ENCODE measurements around the gene PUM2. TPM values are rescaled to one million over a fixed set of nuclear protein-coding genes. Genes with fewer than 3 reads are reported as not detected.

Gene PUM2
- total RNA-seq, 1 donor from 2014 or later, result 69.8 TPM

DNA sequence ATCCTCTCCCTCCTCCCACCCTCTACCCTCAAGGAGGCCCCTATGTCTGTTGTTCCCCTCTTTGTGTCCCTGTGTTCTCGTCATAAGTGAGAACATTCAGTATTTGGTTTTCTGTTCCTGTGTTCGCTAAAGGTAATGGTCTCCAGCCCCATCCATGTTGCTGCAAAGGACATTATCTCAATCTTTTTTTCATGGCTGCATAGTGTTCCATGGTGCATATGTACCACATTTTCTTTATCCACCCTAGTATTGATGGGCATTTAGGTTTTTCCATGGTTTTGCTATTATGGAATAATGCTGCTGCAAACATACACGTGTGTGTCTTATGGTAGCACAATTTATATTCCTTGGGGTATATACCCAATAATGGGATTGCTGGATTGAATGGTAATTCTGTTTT lies 33.0 kb downstream of the PUM2 start:
- Histone ChIP-seq H3K4me1 (peaks cover 38% of the 10 kb centered on the region), H3K27me3 (ENCODE audit: low read depth) (no peaks in the 10 kb centered on the region), H3K9me3 (replicated peaks) (no peaks in the 10 kb centered on the region), H3K4me3 (no peak overlapping the region), H3K27ac (replicated peaks) (no peak overlapping the region), H3K36me3 (peaks cover 61% of the 10 kb centered on the region)
- TF ChIP-seq CTCF (IDR thresholded peaks at IDR 0.05; ENCODE audit: borderline replicate concordance), result no peak
- no peak for DNase-seq
- intact Hi-C loops (cut with micrococcal nuclease), result no loop called here

- Histone ChIP-seq H3K9me3 (replicated peaks) (no peaks in the 10 kb centered on the region), H3K27me3 (ENCODE audit: low read depth) (no peaks in the 10 kb centered on the region), H3K4me1 (peaks cover 34% of the 10 kb centered on the region), H3K36me3 (peaks cover 57% of the 10 kb centered on the region), H3K27ac (replicated peaks) (no peak overlapping the region), H3K4me3 (no peak overlapping the region)
- TF ChIP-seq CTCF (IDR thresholded peaks at IDR 0.05; ENCODE audit: borderline replicate concordance), result no peak
- intact Hi-C loops (cut with micrococcal nuclease), result no loop called here
- no peak for DNase-seq
These were observed 33.4 kb downstream of the PUM2 start for GRCh38 chr2:20317197-20317596.

GRCh38 chr2:20314562-20315501 lies 35.8 kb downstream of the PUM2 start:
- no peaks in the 10 kb centered on the region for H3K9me3 ChIP-seq (replicated peaks)
- peaks cover 72% of the 10 kb centered on the region for H3K36me3 ChIP-seq
- no peaks in the 10 kb centered on the region for H3K27me3 ChIP-seq (ENCODE audit: low read depth)
- H3K4me3 ChIP-seq, result no peak overlapping the region
- DNase-seq, result no peak
- intact Hi-C loops (cut with micrococcal nuclease), result no loop called here
- H3K27ac ChIP-seq (replicated peaks), result no peak overlapping the region
- peaks cover 21% of the 10 kb centered on the region for H3K4me1 ChIP-seq
- TF ChIP-seq CTCF (IDR thresholded peaks at IDR 0.05; ENCODE audit: borderline replicate concordance), result no peak

- TF ChIP-seq CTCF (IDR thresholded peaks at IDR 0.05; ENCODE audit: borderline replicate concordance), result no peak
- intact Hi-C loops (cut with micrococcal nuclease), result no loop called here
- Histone ChIP-seq H3K4me3 (no peak overlapping the region), H3K27me3 (ENCODE audit: low read depth) (no peaks in the 10 kb centered on the region), H3K9me3 (replicated peaks) (no peaks in the 10 kb centered on the region), H3K27ac (replicated peaks) (no peak overlapping the region), H3K36me3 (peaks cover 83% of the 10 kb centered on the region), H3K4me1 (peaks cover 17% of the 10 kb centered on the region)
- no peak for DNase-seq
These were observed 37.0 kb downstream of the PUM2 start for GRCh38 chr2:20313659-20314058.

GRCh38 chr2:20309001-20309400 lies 41.6 kb downstream of the PUM2 start:
- Histone ChIP-seq H3K27ac (replicated peaks) (no peak overlapping the region), H3K27me3 (ENCODE audit: low read depth) (no peaks in the 10 kb centered on the region), H3K36me3 (peaks cover 73% of the 10 kb centered on the region), H3K4me3 (no peak overlapping the region), H3K9me3 (replicated peaks) (no peaks in the 10 kb centered on the region), H3K4me1 (no peaks in the 10 kb centered on the region)
- no peak for TF ChIP-seq CTCF (IDR thresholded peaks at IDR 0.05; ENCODE audit: borderline replicate concordance)
- intact Hi-C loops (cut with micrococcal nuclease), result no loop called here
- DNase-seq, result no peak

Data from left ventricle myocardium inferior (tissue), 1 donor.